Stimulated activated CD8-positive, alpha-beta memory T cell treated with anti-CD3 and anti-CD28 coated beads, Interleukin-7, amount 100 ng/mL, for 4 hours (primary cell): ENCODE data around the gene ETV6.
"Not testable (repeated sequence)": the region's sequence is repeated elsewhere in the genome, so short reads cannot be mapped to it uniquely, and the experiment has no call there.

ENCODE experiments used
- DNase-seq, 2 donors: peaks; one replicate each; pipeline ENCODE4 v3.0.0-alpha.2; 2020; ENCODE audit warnings: low read depth in 2 of 2

Gene ETV6

DNA sequence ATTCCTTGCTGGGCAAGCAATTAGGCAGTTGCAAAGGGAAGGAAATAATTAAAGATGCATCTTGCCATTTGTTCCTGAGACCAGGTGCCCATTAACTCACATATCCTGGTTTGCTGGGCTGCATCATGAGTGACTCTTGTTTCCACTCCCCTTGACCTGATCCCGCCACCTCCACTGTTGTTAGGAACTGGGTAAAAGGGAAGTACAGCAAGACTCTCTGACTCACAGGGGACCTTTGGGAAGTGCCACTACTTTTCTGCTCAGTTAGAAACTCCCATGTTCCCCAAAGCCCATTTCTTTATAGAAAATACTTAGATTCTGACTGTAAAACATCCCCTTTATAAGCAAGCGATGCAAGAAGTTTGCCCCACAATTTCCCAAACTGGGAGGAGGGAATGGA, 235.2 kb downstream of the ETV6 start:
- DNase-seq = no peak

DNA sequence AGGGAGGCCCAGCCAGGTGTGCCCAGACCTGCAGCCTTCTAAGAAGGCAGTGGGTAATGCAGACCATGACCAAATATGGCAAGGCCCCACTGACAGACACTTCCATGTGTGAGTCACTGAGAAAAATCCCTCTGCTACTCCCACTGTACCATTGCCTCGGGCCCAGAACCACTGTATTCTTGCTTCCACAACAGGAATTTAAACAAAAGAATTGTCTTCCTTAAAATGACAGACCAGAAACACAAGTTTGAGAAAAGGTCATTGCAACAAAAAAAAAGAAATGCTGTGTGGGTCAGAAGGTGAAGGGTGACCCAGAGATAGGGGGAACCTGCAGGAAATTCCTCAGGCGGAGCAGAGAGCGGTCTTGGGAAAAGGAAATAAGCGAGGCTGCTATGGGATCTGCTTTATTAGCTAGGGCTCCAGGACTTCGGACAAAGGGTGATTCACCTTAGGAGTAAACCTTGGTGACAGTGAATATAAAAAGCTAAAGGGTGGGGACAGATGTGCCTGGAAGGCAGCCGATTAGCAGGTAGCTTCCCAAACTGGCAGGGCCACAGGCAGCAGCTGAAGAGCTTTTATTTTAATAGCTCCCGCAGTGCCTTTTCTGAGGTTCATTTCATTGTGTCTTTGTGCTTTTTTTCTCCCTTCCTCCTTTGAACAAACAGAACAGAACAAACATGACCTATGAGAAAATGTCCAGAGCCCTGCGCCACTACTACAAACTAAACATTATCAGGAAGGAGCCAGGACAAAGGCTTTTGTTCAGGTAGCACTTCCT, 236.0 kb downstream of the ETV6 start:
- DNase-seq = no peak

DNA sequence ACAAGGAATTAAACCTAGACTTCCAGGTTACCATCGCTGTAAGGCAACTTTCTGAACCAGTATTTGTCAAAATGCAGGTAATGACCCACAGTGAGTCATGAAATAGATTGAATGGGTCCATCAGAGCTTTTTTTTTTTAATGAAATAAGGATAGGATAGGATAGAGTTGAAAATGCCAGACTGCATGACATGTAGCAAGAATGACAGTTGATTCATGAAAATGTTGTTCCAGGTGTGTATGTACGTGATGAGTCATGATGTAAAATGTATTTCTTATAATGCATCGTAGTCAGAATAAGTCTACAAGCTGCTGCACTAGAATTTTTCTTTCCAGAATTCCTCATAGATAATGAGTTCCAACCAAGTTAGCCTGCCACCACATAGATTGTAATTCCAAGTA, 236.9 kb downstream of the ETV6 start:
- no peak for DNase-seq

DNA sequence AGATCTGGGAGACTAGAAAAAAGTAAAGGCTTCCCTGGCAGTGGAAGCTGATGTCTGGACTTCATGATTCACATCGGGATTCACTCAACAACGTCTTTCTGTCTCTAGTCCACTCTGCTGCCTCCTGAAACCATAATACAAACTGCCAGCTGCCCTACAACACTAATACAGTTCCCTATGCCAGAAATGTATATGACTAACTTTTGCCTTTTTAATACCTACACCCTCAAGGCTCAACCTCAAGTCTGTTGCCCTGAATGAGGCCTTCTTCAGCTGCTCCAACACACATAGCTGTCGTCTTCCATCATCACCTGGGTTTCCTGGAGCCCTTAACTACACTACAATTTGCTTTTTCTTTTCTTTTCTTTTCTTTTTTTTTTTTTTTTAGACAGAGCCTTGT, 238.6 kb downstream of the ETV6 start:
- no peak for DNase-seq

DNA sequence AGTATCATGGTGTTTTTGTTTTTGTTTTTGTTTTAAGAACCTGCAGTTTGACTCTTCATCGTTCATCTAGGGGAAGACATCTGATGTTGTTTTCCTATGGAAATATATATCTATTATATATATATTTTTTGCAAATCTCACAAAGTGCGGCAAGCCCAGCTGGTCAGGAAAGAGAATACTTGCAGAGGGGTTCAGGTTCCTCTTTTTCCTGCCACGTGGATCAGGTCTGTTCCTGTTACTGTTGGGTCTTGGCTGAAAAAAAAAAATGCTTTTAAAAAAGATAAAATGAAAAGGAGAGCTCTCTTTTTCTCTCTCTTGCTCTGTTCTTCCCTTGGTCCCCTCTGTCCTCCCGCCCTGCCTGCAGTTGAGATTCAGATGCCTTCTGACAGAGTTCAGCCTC, 241.9 kb downstream of the ETV6 start:
- DNase-seq = no peak

DNA sequence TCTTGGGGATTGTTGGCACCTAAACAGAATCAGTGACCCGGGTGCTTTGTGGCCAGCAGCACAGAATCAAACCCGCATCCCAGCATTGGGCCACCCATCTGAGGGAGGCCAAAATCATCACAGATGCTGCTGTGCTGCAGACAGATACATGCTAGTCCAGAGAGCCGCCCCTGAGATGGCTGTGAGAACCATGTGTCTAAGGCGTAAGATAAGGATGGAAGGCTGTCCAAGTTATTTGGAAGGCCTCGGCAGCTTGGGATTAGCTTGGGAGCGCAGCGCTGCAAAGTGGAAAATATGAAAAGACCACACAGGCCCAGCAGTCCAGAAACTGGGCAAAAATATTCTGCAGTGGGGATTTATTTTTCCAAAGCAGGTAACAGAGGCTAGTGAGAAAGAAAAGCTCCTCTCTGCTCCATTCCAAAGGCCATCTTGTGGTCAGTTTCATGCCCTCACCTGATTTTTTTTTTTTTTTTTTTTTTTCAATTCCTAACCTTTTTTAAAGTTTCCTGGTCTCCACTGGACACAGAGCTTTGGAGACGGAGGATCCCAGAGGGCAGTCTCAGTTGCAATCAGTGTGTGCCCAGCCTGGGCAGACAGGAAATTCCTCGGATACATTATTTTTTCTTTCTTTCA, 242.4 kb downstream of the ETV6 start:
- no peak for DNase-seq

DNA sequence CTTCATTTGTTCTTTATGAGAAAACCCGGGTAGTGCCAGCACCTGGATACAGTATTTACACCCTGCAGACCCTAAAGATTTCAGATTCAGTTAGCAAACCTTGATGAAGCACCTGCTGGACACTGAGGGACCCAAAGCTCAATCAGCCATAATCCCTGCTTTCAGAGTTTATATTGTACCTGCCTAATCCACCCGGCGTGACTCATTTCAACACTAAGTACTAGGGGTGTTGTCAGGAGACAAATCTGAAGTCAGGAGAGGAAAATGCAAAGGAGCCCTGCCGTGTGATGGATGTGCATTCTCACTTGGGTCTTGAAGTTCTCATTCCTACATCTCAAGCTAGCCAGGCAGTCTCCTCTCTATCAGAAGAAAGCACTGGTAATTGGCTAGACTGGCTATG, 244.5 kb downstream of the ETV6 start:
- no peak for DNase-seq

DNA sequence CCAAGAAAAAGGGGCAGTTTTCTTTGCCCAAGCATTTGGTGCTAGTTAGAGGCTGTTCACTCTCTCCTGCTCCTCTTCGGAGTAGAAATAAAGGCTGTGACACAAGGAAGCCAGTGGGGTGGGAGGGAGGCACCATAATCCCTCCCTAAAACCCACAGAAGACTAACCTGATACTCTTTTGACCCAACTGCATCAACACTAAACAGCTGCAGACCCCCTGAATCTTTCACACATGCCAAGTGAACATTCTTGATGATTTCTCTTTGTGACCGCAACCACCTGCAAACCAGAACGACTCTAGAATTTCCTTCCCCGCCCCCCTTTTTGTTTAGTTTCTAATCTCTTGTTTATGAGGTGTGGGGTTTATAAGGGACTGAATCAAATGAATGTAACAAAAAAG, 245.4 kb downstream of the ETV6 start:
- no peak for DNase-seq

DNA sequence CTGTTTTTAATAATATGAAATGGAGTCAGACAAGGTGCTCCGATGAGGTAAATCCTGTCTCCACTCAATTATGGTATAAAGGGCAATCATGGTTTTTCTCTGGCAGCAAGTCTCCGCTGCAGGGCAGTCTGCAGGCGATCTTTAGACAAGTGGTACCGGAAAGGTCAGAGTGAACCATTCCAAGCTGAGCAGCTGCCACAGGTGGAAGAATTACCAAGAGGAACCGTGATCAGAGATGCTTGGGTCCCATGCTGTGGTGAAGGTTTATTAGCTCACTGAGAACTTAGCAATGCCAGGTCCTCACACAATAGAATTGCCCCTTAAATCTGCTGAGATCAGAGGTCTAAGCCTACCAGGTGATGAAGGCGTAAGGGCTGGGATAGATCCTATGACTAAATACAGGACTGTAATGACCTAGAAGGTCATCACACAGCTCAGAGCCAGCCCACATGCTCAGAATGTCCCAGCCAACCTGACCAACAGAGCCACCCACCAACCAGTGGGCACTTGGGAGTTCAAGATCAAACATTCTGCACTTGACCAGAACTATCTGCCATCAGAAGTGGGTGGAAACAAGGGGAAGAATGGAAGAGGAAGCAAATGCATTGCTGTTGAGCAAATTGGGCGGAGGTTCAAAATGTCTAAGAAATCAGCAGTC, 246.1 kb downstream of the ETV6 start:
- no peak for DNase-seq

DNA sequence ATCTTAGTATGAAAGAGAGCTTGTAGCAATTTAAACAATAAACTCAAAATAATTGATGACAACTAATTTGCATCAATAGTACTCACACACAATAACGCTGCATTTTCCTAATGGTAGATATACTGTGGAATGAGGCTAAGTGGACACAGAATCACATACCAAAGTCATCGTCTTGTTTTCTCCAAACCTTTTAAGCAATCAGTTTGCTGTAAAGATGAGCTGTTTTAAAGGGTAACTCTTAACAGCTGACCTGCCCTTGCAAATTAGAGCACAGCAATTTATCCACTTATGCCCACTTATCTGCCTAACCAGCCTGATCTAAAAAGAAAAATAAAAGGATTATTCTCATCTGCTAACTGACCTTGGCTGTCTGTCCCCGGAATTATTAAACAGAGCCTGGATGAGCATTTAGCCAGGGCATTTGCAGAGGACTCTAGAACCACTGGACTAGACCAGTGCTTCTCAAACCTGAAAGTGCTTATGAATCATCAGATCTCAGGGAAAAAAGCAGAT, 247.0 kb downstream of the ETV6 start:
- DNase-seq = no peak

DNA sequence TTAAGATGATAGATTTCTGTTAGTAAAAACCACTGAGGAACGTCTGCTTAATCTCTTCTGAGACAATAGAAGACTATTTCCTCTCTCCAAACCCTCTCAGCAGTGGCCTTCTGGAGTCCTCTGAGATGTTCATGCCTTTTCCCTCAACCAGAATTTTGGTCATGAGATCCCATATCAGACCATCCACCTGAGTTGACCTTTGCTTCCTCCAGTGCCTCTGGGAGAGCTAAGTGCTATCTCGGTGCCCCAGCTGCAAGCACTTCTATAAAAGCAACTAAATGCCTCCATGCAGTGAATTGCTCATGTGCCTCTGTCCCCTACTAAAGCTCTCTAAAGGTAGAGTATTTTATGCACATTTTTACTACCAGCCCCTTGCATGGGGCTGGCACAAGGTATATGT, 248.4 kb downstream of the ETV6 start:
- no peak for DNase-seq

DNA sequence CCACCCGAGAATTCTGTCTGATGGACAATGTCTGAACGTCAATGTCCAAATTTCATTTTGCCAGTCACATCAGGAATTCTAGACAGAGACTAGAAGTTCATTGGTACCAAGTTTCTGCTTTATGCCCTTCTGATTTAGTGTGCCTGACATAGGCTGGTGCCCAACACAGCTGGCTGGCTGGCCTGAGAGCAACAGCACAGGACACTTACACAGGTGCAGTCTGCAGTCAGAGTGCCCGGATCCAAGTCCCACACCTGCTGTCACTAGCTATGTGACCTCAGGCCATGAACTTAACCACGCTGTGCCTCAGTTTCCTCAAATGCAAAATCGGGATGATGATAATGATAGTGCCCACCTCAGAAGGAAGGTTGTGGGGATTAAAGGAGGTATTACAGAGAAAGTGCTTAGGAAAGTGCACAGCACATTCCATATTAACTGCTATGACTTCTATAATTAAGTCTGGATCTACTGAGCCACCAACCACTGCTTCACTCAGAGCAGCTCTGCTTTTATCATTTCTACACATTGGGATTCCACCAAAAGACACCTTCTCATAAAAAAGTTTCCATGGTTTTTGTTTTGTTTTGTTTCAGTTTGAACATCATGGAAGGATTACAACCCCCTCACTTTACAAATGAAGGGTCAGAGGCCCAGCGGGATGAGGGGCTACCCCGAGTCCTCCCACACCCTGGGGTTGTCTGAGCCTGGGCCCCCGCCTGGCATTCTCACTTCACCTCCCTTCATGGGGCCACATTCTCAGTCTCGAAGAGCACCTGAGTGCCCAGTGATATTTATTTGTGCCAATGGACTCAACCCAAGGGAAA, 252.4 kb downstream of the ETV6 start:
- DNase-seq = no peak

DNA sequence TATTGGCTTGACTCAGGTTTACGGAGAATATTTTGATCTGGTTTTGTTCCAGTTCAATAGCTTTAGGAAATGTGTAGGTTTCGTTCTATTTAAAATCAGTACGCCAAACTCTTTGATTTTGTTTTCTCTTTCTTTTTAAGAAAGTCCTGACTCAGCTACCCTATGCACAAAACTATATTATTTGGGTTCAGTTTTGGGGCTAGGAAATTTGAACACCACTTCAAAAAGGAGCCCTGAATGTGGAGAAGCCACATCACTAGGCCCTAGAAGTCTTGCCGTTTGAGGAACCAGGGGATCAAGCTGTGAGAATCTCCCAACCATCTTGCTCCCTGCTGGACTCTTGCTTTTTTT, 253.0 kb downstream of the ETV6 start:
- no peak for DNase-seq

DNA sequence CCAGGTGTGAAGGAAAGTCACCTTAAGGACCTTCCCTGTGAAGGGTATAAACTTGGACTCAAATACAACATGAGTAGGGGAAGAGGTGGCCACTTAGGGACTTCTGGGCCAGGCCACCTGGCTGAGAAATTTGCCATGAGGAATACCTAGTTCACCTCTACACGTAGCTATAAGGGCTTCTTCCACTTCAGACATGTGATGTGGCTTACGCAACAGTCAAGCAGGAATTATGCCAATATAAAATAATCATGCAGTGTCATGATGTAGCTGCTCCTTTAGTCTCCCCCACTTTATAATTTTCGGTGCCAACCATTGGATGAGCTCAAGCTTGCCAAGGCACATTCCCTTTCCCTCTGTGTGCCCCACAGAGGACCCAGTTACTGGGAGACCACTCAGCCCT, 254.7 kb downstream of the ETV6 start:
- DNase-seq = no peak

DNA sequence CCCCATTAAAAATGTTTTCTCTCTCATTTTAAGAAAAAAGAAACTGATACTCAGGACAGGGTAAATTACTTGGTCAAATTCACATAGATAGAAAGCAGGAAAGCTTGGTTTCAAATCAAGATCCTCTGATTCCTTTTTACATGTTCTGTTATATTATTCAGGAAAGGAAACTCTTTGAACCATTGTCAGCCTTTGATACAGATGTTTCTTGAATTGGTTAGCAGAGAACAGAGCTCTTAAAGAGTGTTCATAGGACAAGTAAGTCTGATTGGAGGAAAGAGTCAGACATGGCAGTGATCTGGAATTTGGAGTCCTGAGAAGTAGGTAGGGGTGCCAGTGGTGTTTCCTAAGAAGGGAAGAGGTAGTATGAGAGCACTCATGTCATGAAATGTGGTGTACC, 256.1 kb downstream of the ETV6 start:
- no peak for DNase-seq

DNA sequence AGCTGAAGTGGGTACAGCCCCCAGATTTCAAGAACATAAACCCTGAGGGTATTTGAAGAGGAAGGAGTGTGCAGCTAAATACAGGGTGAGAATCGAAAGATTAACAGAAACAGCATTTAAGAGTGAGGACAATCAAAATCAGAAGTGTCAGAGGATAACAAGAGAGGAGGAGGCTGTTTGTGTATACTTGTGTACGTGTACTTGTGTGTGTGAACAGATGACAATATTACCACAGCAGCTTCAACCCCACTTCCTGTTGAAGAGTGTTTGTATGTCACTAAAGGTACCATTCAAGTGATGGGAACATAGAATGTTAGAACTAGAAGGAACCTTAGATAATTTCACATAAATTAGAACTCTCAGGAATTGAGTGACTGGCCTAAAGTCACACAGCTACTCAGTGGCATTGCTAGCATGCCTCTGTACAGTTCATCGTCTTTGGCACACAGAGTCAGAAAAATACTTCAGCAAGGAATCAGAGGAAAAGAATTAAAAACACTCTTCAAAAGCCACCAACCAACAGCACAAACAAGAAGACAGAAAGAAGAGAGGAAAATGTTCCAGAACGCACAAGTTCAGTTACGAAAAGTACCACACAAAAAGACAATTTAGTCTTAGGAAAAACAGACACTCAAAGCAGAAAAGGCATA, 256.9 kb downstream of the ETV6 start:
- no peak for DNase-seq

DNA sequence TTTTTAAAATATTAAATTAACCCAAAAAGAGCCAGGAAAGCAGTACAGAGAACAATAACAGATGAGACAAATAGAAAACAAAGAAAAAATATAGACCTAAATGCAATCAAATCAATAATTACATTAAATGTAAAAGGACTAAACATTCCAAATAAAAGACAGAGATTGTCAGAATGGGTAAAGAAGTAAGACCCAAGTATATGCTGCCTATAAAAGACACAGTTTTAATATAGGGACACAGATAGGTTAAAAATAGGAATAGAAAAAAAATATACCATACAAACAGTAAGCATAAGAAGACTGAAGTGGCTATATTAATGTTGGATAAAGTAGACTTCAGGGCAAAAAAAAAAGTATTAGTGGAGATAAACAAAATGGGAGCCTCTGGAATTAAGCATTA, 258.2 kb downstream of the ETV6 start:
- no peak for DNase-seq

DNA sequence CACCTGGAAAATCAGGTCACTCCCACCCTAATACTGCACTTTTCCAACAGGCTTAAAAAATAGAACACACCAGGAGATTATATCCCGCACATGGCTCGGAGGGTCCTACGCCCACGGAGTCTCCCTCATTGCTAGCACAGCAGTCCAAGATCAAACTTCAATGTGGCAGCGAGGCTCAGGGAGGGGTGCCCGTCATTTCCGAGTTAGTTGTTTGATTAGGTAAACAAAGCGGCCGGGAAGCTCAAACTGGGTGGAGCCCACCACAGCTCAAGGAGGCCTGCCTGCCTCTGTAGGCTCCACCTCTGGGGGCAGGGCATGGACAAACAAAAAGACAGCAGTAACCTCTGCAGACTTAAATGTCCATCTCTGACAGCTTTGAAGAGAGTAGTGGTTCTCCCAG, 259.9 kb downstream of the ETV6 start:
- not testable (repeated sequence) for DNase-seq

DNA sequence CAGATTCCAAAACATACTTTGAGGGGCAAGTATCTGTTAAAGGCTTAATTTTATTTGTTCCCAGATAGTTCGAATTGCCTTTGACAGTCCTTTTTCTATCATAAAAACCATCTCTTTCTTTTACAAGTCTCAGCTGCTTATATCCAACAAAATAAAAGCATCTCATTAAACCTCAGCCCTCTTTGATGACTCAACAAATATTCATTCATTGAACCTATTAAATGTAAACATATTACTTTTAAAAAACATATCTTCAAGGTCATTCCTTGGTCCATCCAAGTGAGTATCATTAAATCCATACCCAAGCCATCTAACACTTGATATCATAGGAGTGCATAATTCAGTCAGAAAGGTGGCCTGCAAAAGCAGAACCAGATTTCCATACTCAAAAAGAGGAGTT, 266.6 kb downstream of the ETV6 start:
- no peak for DNase-seq

DNA sequence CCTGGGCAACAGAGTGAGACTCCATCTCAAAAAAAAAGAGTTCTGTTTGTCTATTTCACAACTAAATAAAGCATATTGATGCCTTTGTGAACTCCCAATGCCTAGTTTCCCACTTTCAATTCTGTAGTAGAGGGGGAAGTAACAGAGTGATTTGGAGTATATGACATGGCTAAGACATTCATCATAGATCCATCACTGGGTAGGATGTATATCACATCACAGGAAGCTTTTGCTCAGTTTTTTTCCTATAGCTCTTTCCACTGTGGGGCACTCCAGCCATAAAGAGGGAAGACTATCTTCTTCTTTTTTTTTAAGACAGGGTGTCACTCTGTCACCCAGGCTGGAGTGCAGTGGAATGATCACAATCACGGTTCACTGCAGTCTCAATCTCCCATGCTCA, 267.3 kb downstream of the ETV6 start:
- DNase-seq = no peak

DNA sequence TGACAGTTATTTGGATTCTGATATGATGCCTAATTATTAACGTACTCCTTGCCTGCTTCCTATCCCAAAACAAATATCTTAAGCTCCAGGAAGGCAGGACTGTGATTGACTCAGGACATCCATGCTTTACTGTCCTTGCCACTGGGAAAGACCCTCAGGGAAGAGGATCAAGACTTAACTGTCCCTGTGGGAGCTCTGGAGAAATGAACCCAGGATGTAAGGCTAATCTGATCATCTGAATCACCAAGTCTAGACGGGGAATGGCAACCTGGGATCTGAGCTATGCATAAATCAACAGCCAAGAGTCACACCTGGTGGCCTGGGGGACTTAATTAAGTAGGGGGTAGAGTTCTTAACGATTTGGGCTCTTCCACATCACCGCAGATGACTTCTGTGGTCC, 268.0 kb downstream of the ETV6 start:
- no peak for DNase-seq

DNA sequence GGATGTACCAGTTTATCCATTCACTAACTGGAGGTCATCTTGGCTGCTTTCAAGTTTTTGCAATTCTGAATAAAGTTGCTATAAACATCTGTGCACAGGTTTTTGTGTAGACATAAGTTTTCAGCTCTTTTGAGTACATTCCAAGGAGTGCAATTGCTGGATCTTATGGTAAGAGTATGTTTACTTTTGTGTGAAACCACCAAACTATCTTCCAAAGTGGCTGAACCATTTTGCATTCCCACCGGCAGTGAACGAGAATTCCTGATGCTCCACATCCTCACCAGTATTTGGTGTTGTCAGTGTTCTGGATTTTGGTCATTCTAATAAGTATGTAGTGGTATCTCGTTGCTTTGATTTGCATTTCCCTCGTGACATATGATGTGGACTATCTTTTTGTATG, 270.8 kb downstream of the ETV6 start:
- DNase-seq = no peak
